Measurements from ENCODE around the gene LSP1.

The LSP1 gene

GRCh38 chr11:1906181-1906580, 53.3 kb downstream of the LSP1 start:
- no peaks in the 10 kb centered on the region for H3K36me3 ChIP-seq (ENCODE audit: insufficient read depth, low read length)
- peaks cover 9% of the 10 kb centered on the region for H3K27me3 ChIP-seq (ENCODE audit: insufficient read depth, low read length)
- no peak overlapping the region for H2AFZ ChIP-seq (ENCODE audit: low read depth, low read length)
- H3K4me1 ChIP-seq (ENCODE audit: insufficient read depth, low read length) = no peaks in the 10 kb centered on the region
- no peak overlapping the region for H3K4me3 ChIP-seq (ENCODE audit: low read length)
- no peaks in the 10 kb centered on the region for H3K9me3 ChIP-seq (ENCODE audit: low read length)

- no peak overlapping the region for H2AFZ ChIP-seq (ENCODE audit: low read depth, low read length)
- H3K27me3 ChIP-seq (ENCODE audit: insufficient read depth, low read length) = peaks cover 9% of the 10 kb centered on the region
- no peak overlapping the region for H3K4me3 ChIP-seq (ENCODE audit: low read length)
- no peaks in the 10 kb centered on the region for H3K9me3 ChIP-seq (ENCODE audit: low read length)
- no peaks in the 10 kb centered on the region for H3K36me3 ChIP-seq (ENCODE audit: insufficient read depth, low read length)
- no peaks in the 10 kb centered on the region for H3K4me1 ChIP-seq (ENCODE audit: insufficient read depth, low read length)
These were observed 53.9 kb downstream of the LSP1 start for GRCh38 chr11:1906611-1907423.

GRCh38 chr11:1908618-1909017, 55.7 kb downstream of the LSP1 start:
- Histone ChIP-seq H2AFZ (ENCODE audit: low read depth, low read length) (no peak overlapping the region), H3K4me3 (ENCODE audit: low read length) (no peak overlapping the region), H3K36me3 (ENCODE audit: insufficient read depth, low read length) (no peaks in the 10 kb centered on the region), H3K4me1 (ENCODE audit: insufficient read depth, low read length) (no peaks in the 10 kb centered on the region), H3K9me3 (ENCODE audit: low read length) (no peaks in the 10 kb centered on the region), H3K27me3 (ENCODE audit: insufficient read depth, low read length) (peaks cover 9% of the 10 kb centered on the region)

GRCh38 chr11:1909524-1909923, 56.6 kb downstream of the LSP1 start:
- Histone ChIP-seq H3K4me3 (ENCODE audit: low read length) (no peak overlapping the region), H3K27me3 (ENCODE audit: insufficient read depth, low read length) (peaks cover 9% of the 10 kb centered on the region), H3K36me3 (ENCODE audit: insufficient read depth, low read length) (no peaks in the 10 kb centered on the region), H2AFZ (ENCODE audit: low read depth, low read length) (no peak overlapping the region), H3K9me3 (ENCODE audit: low read length) (no peaks in the 10 kb centered on the region), H3K4me1 (ENCODE audit: insufficient read depth, low read length) (no peaks in the 10 kb centered on the region)

GRCh38 chr11:1912289-1912878, 59.5 kb downstream of the LSP1 start:
- Histone ChIP-seq H3K9me3 (ENCODE audit: low read length) (no peaks in the 10 kb centered on the region), H3K4me1 (ENCODE audit: insufficient read depth, low read length) (no peaks in the 10 kb centered on the region), H2AFZ (ENCODE audit: low read depth, low read length) (no peak overlapping the region), H3K4me3 (ENCODE audit: low read length) (no peak overlapping the region), H3K36me3 (ENCODE audit: insufficient read depth, low read length) (no peaks in the 10 kb centered on the region), H3K27me3 (ENCODE audit: insufficient read depth, low read length) (peaks cover 2% of the 10 kb centered on the region)

- Histone ChIP-seq H3K27me3 (ENCODE audit: insufficient read depth, low read length) (peaks cover 2% of the 10 kb centered on the region), H2AFZ (ENCODE audit: low read depth, low read length) (no peak overlapping the region), H3K4me3 (ENCODE audit: low read length) (no peak overlapping the region), H3K4me1 (ENCODE audit: insufficient read depth, low read length) (no peaks in the 10 kb centered on the region), H3K9me3 (ENCODE audit: low read length) (no peaks in the 10 kb centered on the region), H3K36me3 (ENCODE audit: insufficient read depth, low read length) (no peaks in the 10 kb centered on the region)
These were observed 60.6 kb downstream of the LSP1 start for GRCh38 chr11:1913271-1914060.

DNA sequence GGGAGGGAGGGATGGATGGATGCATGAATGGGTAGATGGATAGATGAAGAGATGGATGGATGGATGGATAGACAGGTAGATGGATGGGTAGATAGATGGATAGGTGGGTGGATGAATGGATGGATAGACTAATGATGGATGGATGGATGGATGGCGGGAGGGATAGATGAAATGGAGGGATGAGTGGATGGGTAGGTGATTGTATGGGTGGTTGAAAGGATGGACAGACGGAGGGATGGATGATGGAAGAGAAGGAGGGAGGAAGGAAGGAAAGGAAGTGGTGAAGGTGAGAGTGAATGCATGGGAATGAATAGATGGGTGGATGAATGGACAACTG, 62.9 kb downstream of the LSP1 start:
- Histone ChIP-seq H3K36me3 (ENCODE audit: insufficient read depth, low read length) (no peaks in the 10 kb centered on the region), H3K9me3 (ENCODE audit: low read length) (no peaks in the 10 kb centered on the region), H3K4me3 (ENCODE audit: low read length) (no peak overlapping the region), H3K4me1 (ENCODE audit: insufficient read depth, low read length) (no peaks in the 10 kb centered on the region), H2AFZ (ENCODE audit: low read depth, low read length) (no peak overlapping the region), H3K27me3 (ENCODE audit: insufficient read depth, low read length) (peaks cover 5% of the 10 kb centered on the region)

DNA sequence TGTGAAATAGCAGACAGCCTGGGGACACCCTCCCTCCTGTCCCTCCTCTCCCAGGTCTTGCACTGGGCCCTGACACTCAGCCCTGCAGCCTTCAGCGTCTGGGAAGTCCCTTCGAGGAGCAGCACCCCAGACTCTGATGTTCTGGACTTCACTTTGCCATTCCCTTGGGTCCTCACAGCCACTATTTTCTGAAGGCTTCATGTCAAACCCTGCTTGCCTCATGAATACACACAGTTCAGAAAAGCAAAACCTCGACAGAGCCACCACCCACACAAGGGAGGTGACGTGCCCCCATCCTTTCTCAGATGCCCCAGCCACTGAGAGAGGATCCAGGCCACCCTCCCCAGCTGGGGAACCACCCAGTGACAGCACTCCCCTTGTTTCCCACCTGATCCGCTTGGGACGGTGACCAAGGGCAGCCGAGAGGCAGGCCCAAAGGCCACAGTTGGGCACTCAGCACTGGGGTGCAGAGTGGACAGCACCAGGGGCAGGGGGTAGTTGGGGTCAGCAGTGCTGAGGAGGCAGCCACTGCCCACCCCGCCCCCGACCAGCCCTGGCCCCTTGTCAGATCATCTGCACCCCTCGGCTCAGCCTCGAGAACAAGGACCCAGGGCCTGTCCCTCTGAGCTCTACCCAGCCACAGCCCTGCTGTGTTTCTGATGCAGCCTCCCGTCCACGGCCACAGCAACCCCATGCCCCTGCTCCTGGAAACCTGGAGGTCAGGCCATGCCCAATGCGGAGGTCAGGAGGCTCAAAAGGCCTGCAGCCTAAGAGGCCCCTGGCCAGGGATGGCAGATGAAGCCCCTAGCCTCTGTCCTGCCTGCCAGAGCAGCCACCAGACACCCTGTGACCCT, 63.5 kb downstream of the LSP1 start:
- H2AFZ ChIP-seq (ENCODE audit: low read depth, low read length) = no peak overlapping the region
- peaks cover 5% of the 10 kb centered on the region for H3K27me3 ChIP-seq (ENCODE audit: insufficient read depth, low read length)
- no peaks in the 10 kb centered on the region for H3K9me3 ChIP-seq (ENCODE audit: low read length)
- no peaks in the 10 kb centered on the region for H3K4me1 ChIP-seq (ENCODE audit: insufficient read depth, low read length)
- no peaks in the 10 kb centered on the region for H3K36me3 ChIP-seq (ENCODE audit: insufficient read depth, low read length)
- H3K4me3 ChIP-seq (ENCODE audit: low read length) = no peak overlapping the region

GRCh38 chr11:1916986-1917522, 64.2 kb downstream of the LSP1 start:
- Histone ChIP-seq H2AFZ (ENCODE audit: low read depth, low read length) (no peak overlapping the region), H3K36me3 (ENCODE audit: insufficient read depth, low read length) (no peaks in the 10 kb centered on the region), H3K9me3 (ENCODE audit: low read length) (no peaks in the 10 kb centered on the region), H3K27me3 (ENCODE audit: insufficient read depth, low read length) (peaks cover 5% of the 10 kb centered on the region), H3K4me1 (ENCODE audit: insufficient read depth, low read length) (no peaks in the 10 kb centered on the region), H3K4me3 (ENCODE audit: low read length) (no peak overlapping the region)

DNA sequence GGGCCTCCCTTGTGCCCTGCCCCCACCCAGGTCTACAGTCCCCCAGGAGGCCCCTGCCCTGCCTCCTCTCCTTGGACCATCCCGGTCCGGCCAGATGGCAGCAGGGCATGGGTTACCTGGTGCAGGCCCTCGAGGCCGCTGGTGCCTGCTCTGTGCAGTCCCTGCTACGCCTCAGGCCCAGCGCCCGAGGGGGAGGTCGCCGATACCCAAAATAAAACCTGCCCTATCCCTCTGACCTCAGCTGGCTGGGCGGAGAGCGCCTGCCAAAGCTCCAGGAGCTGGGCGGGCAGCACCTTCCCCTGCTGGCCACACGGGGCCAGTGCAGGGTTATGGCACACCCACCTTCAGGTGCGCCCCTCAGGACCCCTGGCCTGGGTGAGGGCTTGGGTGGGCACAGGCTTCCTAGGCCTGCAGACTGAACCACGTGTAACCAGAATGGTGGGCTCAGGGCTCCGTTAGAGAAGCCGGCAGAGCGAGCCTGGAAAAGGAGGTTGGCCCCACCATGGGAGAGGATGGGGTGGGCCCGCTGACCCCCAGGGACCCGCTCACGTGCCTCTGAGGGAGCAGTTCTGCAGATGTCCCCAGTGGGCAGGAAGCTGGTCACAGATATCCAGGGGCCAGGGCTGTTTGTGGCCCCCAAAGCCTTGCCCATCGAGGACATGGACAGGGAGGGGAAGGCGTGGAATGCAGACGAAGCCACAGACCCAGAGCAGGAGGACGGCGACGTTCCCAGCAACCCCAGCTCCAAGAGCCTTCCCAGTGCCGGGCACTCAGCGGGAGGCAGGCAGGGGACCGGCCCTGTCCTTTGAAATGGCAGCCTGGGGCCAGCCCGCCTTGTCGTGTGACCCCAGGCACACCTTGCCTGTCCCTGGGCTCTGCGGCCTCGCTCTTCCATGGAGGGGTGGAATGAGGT, 64.9 kb downstream of the LSP1 start:
- no peaks in the 10 kb centered on the region for H3K36me3 ChIP-seq (ENCODE audit: insufficient read depth, low read length)
- no peaks in the 10 kb centered on the region for H3K4me1 ChIP-seq (ENCODE audit: insufficient read depth, low read length)

DNA sequence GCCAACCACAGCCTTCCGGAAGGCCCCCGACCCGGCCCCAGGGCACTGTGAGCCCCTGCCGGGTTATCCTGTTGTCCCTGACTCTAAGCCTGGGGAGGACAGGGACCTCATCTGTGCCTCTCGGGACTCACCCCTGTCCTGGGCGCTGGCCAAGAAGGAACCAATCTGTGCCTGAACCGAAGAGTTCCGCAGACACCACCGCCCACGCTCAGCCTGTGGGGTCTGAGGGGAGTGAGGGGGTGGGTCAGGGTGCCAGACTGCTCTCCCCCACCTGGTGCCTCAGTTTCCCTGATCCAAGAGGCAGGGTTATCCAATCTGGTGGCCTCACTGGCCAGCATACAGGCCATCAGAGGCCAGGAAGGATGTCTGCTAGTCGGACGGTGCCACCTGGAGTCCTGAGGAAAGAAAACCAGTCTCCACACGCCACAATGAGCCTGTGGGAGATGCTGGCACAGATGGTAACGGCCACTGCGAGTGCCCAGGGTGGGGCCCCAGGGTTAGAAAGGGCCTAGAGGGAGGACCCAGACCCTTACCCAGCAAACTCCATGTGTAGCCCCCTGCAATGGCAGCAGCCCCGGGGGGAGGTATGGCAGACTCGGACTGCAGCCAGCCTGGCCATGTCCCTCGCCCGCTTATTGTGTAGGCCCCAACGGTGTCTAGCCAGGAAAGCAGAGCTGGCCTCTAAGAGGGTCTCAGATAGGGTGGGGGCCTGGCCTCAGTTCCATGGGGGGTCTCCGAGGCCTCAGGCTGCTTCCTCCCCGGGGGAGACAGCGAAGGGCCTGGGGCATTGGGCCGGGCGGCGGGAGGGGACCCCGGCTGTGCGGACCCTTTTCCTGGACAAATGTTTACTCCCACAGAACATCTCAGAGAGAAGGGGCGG, 65.8 kb downstream of the LSP1 start:
- Histone ChIP-seq H3K27me3 (ENCODE audit: insufficient read depth, low read length) (peaks cover 7% of the 10 kb centered on the region), H3K4me1 (ENCODE audit: insufficient read depth, low read length) (no peaks in the 10 kb centered on the region), H3K4me3 (ENCODE audit: low read length) (no peak overlapping the region)

More for the DNA sequence above, 64.9 kb downstream of the LSP1 start:
- H3K9me3 ChIP-seq (ENCODE audit: low read length) = no peaks in the 10 kb centered on the region
- H2AFZ ChIP-seq (ENCODE audit: low read depth, low read length) = no peak overlapping the region
- H3K27me3 ChIP-seq (ENCODE audit: insufficient read depth, low read length) = peaks cover 7% of the 10 kb centered on the region
- H3K4me3 ChIP-seq (ENCODE audit: low read length) = no peak overlapping the region

More for the DNA sequence above, 65.8 kb downstream of the LSP1 start:
- H3K9me3 ChIP-seq (ENCODE audit: low read length) = no peaks in the 10 kb centered on the region
- no peak overlapping the region for H2AFZ ChIP-seq (ENCODE audit: low read depth, low read length)
- no peaks in the 10 kb centered on the region for H3K36me3 ChIP-seq (ENCODE audit: insufficient read depth, low read length)
